ENCODE measurements around the gene ATXN1L.
"Not testable (repeated sequence)": the region's sequence is repeated elsewhere in the genome, so short reads cannot be mapped to it uniquely, and the experiment has no call there.

GRCh38 chr16:71817155-71817500 is 28.6 kb upstream of the ATXN1L start:
- TF ChIP-seq ELF4 (IDR thresholded peaks at IDR 0.05); LEF1 (IDR thresholded peaks at IDR 0.05; ENCODE audit: borderline replicate concordance); CTBP1 (IDR thresholded peaks at IDR 0.05; ENCODE audit: borderline replicate concordance); HDGF (IDR thresholded peaks at IDR 0.05; ENCODE audit: borderline replicate concordance); ARNT (IDR thresholded peaks at IDR 0.05); SP1 (IDR thresholded peaks at IDR 0.05); FOXM1 (IDR thresholded peaks at IDR 0.05; ENCODE audit: borderline replicate concordance); BHLHE40 (IDR thresholded peaks at IDR 0.05; ENCODE audit: borderline replicate concordance); ZNF384 (IDR thresholded peaks at IDR 0.05); FOXA1 (IDR thresholded peaks at IDR 0.05): not testable (repeated sequence)

All from HEK293T (cell line).